ENCODE measurements around the gene JAG1. TPM values are rescaled to one million over a fixed set of nuclear protein-coding genes. Genes with fewer than 3 reads are reported as not detected.

The JAG1 gene
- total and polyA plus RNA-seq, 3 donors from 2014 or later, result 17.4 to 30.6 (median 24.7) TPM

DNA sequence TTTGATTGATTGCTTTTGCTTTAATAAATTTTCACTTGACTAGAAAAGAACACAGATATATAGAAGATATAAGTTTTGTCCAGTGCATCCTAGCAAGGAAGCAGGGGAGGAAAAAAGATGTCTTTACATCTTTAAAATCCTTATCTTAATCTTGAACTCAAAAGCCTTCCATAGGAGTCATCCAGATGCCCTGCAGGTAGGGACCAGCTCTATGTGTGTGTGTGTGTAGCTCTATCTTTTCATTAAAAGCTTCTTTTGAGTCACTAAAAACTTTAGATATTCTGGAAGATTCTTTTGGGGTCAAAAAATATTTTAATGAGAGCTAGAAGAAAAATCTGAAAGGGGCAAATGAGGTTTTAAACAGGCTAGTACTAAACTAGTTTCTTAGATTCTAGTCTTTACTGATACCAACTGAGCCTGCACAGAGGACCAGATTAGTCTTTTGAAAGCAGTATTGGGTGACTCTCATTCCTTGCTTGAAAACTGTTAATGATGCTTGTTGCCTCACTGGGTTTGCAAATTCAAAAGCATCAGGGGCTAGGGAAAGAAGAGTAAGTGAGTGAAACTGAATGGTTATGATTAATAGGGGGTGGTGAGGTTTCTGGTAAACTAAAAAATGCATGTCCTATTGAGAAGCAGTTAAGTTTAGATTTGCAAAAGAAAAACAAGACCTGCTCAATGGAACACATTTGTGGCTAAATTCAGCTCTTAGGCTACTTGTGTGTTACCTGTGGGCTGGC is 40.6 kb upstream of the JAG1 start:
- Histone ChIP-seq H3K27ac (no peak overlapping the region), H3K4me3 (no peak overlapping the region), H3K27me3 (no peaks in the 10 kb centered on the region), H3K9me3 (no peaks in the 10 kb centered on the region), H3K36me3 (ENCODE audit: low read depth, missing control alignments) (no peaks in the 10 kb centered on the region), H3K4me1 (no peaks in the 10 kb centered on the region)
- no peak for DNase-seq
- TF ChIP-seq POLR2A (IDR thresholded peaks at IDR 0.05), result no peak
- TF ChIP-seq, protein P1, sequence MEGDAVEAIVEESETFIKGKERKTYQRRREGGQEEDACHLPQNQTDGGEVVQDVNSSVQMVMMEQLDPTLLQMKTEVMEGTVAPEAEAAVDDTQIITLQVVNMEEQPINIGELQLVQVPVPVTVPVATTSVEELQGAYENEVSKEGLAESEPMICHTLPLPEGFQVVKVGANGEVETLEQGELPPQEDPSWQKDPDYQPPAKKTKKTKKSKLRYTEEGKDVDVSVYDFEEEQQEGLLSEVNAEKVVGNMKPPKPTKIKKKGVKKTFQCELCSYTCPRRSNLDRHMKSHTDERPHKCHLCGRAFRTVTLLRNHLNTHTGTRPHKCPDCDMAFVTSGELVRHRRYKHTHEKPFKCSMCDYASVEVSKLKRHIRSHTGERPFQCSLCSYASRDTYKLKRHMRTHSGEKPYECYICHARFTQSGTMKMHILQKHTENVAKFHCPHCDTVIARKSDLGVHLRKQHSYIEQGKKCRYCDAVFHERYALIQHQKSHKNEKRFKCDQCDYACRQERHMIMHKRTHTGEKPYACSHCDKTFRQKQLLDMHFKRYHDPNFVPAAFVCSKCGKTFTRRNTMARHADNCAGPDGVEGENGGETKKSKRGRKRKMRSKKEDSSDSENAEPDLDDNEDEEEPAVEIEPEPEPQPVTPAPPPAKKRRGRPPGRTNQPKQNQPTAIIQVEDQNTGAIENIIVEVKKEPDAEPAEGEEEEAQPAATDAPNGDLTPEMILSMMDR (IDR thresholded peaks at IDR 0.05), result no peak
- intact Hi-C loops (cut with DNase I; ENCODE audit: low total_unique reads), result no loop called here

DNA sequence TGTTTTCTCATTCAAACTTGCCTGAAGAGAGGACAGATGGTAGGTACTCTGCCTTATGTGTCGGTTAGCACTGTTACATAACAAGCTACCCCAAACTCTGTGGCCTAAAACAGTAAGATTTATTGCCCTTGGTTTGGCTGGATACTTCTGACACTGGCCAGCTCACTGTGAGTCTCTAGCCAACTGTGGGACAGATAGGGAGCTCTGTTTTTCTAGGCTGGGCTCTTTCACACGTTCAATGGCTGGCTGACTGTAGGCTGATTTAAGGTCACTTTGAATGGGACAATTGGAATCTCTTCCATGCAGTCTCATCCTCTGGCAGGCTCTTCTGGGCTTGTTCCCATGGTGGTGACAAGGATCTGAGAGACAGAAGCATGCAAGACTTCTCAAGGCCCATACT is 39.4 kb upstream of the JAG1 start:
- Histone ChIP-seq H3K27ac (no peak overlapping the region), H3K4me3 (no peak overlapping the region), H3K27me3 (no peaks in the 10 kb centered on the region), H3K4me1 (no peaks in the 10 kb centered on the region), H3K9me3 (no peaks in the 10 kb centered on the region), H3K36me3 (ENCODE audit: low read depth, missing control alignments) (no peaks in the 10 kb centered on the region)
- 39 to 63% methylated on average over 2 of the region's 2 CpGs for WGBS, 2 donors
- DNase-seq, result no peak
- no peak for TF ChIP-seq POLR2A (IDR thresholded peaks at IDR 0.05)
- TF ChIP-seq, protein P1 (IDR thresholded peaks at IDR 0.05), result no peak
- intact Hi-C loops (cut with DNase I; ENCODE audit: low total_unique reads), result no loop called here

DNA sequence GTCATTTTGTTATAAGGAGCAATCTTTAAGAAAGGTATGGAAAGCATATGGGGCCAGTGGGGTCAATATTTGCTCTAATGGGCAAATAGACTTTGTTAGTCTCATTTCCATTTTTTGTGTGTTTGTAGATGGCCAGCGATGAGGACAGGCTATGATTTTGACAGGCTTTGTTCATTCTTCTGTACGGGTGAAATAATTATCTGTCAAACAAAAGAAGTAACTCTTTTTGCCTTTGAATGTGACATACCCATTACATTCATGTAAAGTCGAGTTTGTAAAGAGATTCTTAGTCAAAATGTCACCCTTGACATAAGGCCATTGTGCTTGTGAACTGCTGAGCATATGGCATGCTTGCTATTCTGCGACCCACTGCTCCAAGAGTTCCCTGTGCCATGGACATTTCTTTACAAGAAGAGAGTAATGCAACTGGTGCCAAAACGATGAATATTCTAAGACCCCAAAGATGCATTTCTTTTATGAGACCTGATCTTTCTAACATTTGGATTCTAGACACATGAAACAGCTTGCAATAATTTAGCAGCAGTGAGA is 38.2 kb upstream of the JAG1 start:
- no peaks in the 10 kb centered on the region for H3K4me1 ChIP-seq
- WGBS, 2 donors, result 74 to 75% methylated on average over 5 of the region's 5 CpGs

DNA sequence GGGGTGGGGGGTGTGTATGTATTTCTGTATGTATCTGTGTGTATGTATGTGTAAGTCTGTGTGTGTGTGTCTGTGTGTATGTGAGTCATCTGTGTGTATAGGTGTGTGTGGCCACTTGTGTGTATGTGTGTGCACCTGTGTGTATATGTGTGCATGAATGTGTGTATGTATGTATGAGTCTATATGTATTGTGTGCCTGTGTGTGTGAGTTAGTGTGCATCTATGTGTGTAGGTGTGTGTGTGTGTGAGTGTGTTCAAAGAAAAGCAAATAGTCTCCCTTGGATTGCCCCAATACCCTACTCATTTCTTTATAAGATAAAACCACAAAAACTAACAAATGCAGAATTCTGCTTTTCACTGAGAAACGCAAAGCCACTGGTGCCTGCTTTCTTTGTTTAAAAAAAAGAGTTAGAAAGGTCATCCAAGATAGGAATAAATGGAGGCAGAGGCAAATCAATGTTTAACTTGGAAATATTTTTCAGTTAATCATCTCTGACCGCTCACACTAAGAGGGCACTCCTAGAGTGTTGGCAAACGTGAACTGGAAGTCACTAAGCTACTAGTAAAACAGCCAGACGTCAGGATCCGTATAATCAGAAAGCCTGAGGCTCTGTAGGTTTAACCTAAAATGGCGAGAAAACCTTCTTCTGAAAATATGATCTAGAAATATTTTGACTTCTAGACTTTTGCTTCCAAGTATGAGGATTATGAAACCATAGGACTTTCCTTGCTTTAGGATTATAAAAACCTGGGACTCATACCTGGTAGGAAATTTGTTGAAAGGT is 37.4 kb upstream of the JAG1 start:
- DNase-seq, result no peak
- Histone ChIP-seq H3K9me3 (no peaks in the 10 kb centered on the region), H3K4me1 (no peaks in the 10 kb centered on the region), H3K36me3 (ENCODE audit: low read depth, missing control alignments) (no peaks in the 10 kb centered on the region), H3K27ac (no peak overlapping the region), H3K27me3 (no peaks in the 10 kb centered on the region), H3K4me3 (no peak overlapping the region)
- intact Hi-C loops (cut with DNase I; ENCODE audit: low total_unique reads), result no loop called here
- TF ChIP-seq POLR2A (IDR thresholded peaks at IDR 0.05), result no peak
- TF ChIP-seq, protein P1 (IDR thresholded peaks at IDR 0.05), result no peak
- whole genome bisulfite sequencing, 2 donors, result 86 to 90% methylated on average over 6 of the region's 6 CpGs

More for the DNA sequence above, 38.2 kb upstream of the JAG1 start:
- intact Hi-C loops (cut with DNase I; ENCODE audit: low total_unique reads), result no loop called here
- no peak for DNase-seq
- Histone ChIP-seq H3K9me3 (no peaks in the 10 kb centered on the region), H3K36me3 (ENCODE audit: low read depth, missing control alignments) (no peaks in the 10 kb centered on the region), H3K4me3 (no peak overlapping the region), H3K27ac (no peak overlapping the region), H3K27me3 (no peaks in the 10 kb centered on the region)
- TF ChIP-seq, protein P1 (IDR thresholded peaks at IDR 0.05), result no peak
- no peak for TF ChIP-seq POLR2A (IDR thresholded peaks at IDR 0.05)

All from testis (tissue), 3 donors.